ENCODE data around the gene GSX1.

The GSX1 gene

DNA sequence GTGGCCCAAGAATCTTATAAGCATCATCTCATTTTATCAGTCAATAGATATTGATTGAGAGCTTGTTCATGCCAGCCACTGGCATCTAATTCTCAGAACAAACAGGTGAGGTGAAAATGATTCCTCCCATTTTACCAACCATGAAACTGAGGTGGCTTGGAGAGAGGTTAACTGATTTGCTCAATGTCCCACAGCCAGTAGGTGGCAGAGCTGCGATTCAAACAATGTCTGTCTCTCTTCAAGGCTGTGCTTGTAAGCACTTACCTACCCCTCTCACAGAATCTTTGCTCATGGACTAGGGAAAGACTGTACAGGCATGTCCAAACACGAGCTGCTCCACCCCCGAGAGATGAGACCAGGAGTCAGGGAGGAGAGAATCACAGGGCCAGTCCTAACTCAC lies 21.5 kb upstream of the GSX1 start (continued):
- no peak for TF ChIP-seq ZNF2 (tag by site-specific recombination; IDR thresholded peaks at IDR 0.05)
- TF ChIP-seq ZSCAN30 (tag by site-specific recombination; IDR thresholded peaks at IDR 0.05): peak; percentile 20; the same call in 1 of the 2 replicates
- no peak for TF ChIP-seq KLF16 (tag by site-specific recombination; IDR thresholded peaks at IDR 0.05)
- no peak for TF ChIP-seq ZNF610 (tag by site-specific recombination; IDR thresholded peaks at IDR 0.05; ENCODE audit: borderline replicate concordance)
- TF ChIP-seq ZNF555 (tag by site-specific recombination; conservative IDR thresholded peaks at IDR 0.05): no peak
- no peak for TF ChIP-seq PRDM1 (tag by site-specific recombination; IDR thresholded peaks at IDR 0.05)

- TF ChIP-seq ZNF274 (IDR thresholded peaks at IDR 0.05; ENCODE audit: low read length) (no peak), ZNF274 (tag by site-specific recombination; IDR thresholded peaks at IDR 0.05; ENCODE audit: borderline replicate concordance) (no peak), ZNF654 (tag by site-specific recombination; IDR thresholded peaks at IDR 0.05; ENCODE audit: low read depth) (no peak), FEZF1 (tag by site-specific recombination; IDR thresholded peaks at IDR 0.05) (no peak), WT1 (tag by site-specific recombination; IDR thresholded peaks at IDR 0.05) (no peak), MYNN (tag by site-specific recombination; IDR thresholded peaks at IDR 0.05; ENCODE audit: borderline replicate concordance) (no peak), ZBTB49 (tag by site-specific recombination; IDR thresholded peaks at IDR 0.05; ENCODE audit: low read depth) (no peak), ZNF600 (tag by site-specific recombination; IDR thresholded peaks at IDR 0.05) (no peak), ZSCAN23 (tag by site-specific recombination; IDR thresholded peaks at IDR 0.05) (no peak), ZBTB48 (tag by site-specific recombination; IDR thresholded peaks at IDR 0.05) (no peak), ZNF239 (tag by site-specific recombination; IDR thresholded peaks at IDR 0.05) (no peak), ZNF48 (tag by site-specific recombination; IDR thresholded peaks at IDR 0.05) (no peak), ZNF404 (tag by site-specific recombination; IDR thresholded peaks at IDR 0.05) (no peak), SP7 (tag by site-specific recombination; IDR thresholded peaks at IDR 0.05) (no peak), SP2 (tag by site-specific recombination; IDR thresholded peaks at IDR 0.05) (no peak), ZNF155 (tag by site-specific recombination; IDR thresholded peaks at IDR 0.05) (no peak), ZNF112 (tag by site-specific recombination; IDR thresholded peaks at IDR 0.05) (no peak), ZNF549 (tag by site-specific recombination; IDR thresholded peaks at IDR 0.05) (no peak)
- TF ChIP-seq, protein P1, sequence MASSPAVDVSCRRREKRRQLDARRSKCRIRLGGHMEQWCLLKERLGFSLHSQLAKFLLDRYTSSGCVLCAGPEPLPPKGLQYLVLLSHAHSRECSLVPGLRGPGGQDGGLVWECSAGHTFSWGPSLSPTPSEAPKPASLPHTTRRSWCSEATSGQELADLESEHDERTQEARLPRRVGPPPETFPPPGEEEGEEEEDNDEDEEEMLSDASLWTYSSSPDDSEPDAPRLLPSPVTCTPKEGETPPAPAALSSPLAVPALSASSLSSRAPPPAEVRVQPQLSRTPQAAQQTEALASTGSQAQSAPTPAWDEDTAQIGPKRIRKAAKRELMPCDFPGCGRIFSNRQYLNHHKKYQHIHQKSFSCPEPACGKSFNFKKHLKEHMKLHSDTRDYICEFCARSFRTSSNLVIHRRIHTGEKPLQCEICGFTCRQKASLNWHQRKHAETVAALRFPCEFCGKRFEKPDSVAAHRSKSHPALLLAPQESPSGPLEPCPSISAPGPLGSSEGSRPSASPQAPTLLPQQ (tag by site-specific recombination; IDR thresholded peaks at IDR 0.05): no peak
- TF ChIP-seq, protein P2, sequence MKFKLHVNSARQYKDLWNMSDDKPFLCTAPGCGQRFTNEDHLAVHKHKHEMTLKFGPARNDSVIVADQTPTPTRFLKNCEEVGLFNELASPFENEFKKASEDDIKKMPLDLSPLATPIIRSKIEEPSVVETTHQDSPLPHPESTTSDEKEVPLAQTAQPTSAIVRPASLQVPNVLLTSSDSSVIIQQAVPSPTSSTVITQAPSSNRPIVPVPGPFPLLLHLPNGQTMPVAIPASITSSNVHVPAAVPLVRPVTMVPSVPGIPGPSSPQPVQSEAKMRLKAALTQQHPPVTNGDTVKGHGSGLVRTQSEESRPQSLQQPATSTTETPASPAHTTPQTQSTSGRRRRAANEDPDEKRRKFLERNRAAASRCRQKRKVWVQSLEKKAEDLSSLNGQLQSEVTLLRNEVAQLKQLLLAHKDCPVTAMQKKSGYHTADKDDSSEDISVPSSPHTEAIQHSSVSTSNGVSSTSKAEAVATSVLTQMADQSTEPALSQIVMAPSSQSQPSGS (tag by site-specific recombination; IDR thresholded peaks at IDR 0.05; ENCODE audit: low read depth): no peak
- TF ChIP-seq, protein P3, sequence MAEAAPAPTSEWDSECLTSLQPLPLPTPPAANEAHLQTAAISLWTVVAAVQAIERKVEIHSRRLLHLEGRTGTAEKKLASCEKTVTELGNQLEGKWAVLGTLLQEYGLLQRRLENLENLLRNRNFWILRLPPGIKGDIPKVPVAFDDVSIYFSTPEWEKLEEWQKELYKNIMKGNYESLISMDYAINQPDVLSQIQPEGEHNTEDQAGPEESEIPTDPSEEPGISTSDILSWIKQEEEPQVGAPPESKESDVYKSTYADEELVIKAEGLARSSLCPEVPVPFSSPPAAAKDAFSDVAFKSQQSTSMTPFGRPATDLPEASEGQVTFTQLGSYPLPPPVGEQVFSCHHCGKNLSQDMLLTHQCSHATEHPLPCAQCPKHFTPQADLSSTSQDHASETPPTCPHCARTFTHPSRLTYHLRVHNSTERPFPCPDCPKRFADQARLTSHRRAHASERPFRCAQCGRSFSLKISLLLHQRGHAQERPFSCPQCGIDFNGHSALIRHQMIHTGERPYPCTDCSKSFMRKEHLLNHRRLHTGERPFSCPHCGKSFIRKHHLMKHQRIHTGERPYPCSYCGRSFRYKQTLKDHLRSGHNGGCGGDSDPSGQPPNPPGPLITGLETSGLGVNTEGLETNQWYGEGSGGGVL (tag by site-specific recombination; IDR thresholded peaks at IDR 0.05): no peak
These were observed 19.4 kb upstream of the GSX1 start for GRCh38 chr13:27772651-27773425.

More at GRCh38 chr13:27772651-27773425, 19.4 kb upstream of the GSX1 start:
- no peaks in the 10 kb centered on the region for H3K9me3 ChIP-seq (ENCODE audit: control insufficient read depth, insufficient read depth, low read depth, low read length)
- H3K27ac ChIP-seq (ENCODE audit: extremely low read depth, low read depth, low read length): no peak overlapping the region
- H3K4me1 ChIP-seq (ENCODE audit: control insufficient read depth, insufficient read depth, low read length): no peaks in the 10 kb centered on the region
- ChIA-PET POLR2A (no interaction called here), CTCF (interaction anchor here (0.6 to 2.8 kb wide), 7 partner anchors 38 to 825 kb away, joined by 3 to 14 read pairs (median 4); no protein-coding TSS in a partner anchor)
- no peaks in the 10 kb centered on the region for H3K36me3 ChIP-seq (ENCODE audit: control insufficient read depth in 2 of 2, insufficient read depth in 1 of 2, low read length in 2 of 2)
- no peak overlapping the region for H3K4me3 ChIP-seq (ENCODE audit: low read depth, low read length)
